Spinal cord (tissue), 10 donors: ENCODE measurements around the gene PRELP. TPM values are rescaled to one million over a fixed set of nuclear protein-coding genes. Genes with fewer than 3 reads are reported as not detected.
"Not testable (repeated sequence)": the region's sequence is repeated elsewhere in the genome, so short reads cannot be mapped to it uniquely, and the experiment has no call there.

Experiments
- DNase-seq, 6 donors: peaks; one replicate each; pipeline versions ENCODE4 v3.0.0 to v3.0.0-alpha.2; 2013 to 2015; ENCODE audit warnings: low spot score in 6 of 6, low read depth in 4 of 6
- H3K27ac ChIP-seq: one replicate; pipeline ENCODE4 v1.5.1; 2013; ENCODE audit warnings: low read depth, low read length, control low read depth
- H3K27me3 ChIP-seq: one replicate; pipeline ENCODE4 v1.6.1; 2013; ENCODE audit warnings: low read length; ENCODE audit not compliant: control insufficient read depth, insufficient read depth
- H3K36me3 ChIP-seq: one replicate; pipeline ENCODE4 v1.6.1; 2013; ENCODE audit warnings: low read length; ENCODE audit not compliant: control insufficient read depth, insufficient read depth
- H3K4me1 ChIP-seq: one replicate; pipeline ENCODE4 v1.6.1; 2013; ENCODE audit warnings: low read length; ENCODE audit not compliant: control insufficient read depth, insufficient read depth
- H3K4me3 ChIP-seq: one replicate; pipeline ENCODE4 v1.5.1; 2013; ENCODE audit warnings: low read depth, low read length, control low read depth
- H3K9me3 ChIP-seq: one replicate; pipeline ENCODE4 v1.6.1; 2013; ENCODE audit warnings: low read length; ENCODE audit not compliant: control insufficient read depth, insufficient read depth
- WGBS: methylation state at CpG from one replicate; pipeline ENCODE4 v1.1.5; 2013; ENCODE audit warnings: missing lambda C conversion rate; ENCODE audit not compliant: insufficient coverage; 5-methylcytosine and 5-hydroxymethylcytosine counted together
- polyA plus RNA-seq, 2 donors: library from polyadenylated mRNA; unstranded; fragments of 120-200 nt; gene quantifications; one replicate each; pipeline ENCODE4 v1.2.1, GENCODE V29; 2013; ENCODE audit not compliant: insufficient read length in 2 of 2
- total RNA-seq, 2 donors: library from RNA; depleted of rRNA in 1 of 2; stranded (reverse); fragments of 120-200 nt in 1 of 2; fragments of >200 nt in 1 of 2; gene quantifications; one replicate each; pipeline versions ENCODE4 v1.2.3 to v1.2.4, GENCODE V29; 2013 to 2014
- donor health status: healthy.

PRELP gene
- total and polyA plus RNA-seq, 4 donors: 3.4 to 8.0 (median 4.0) TPM

GRCh38 chr1:203462878-203463277 lies 12.7 kb upstream of the PRELP start:
- peaks cover 42% of the 10 kb centered on the region for H3K4me1 ChIP-seq
- H3K4me3 ChIP-seq: no peak overlapping the region
- peak overlapping the region; percentile 66 for H3K27ac ChIP-seq
- H3K36me3 ChIP-seq: no peaks in the 10 kb centered on the region
- H3K27me3 ChIP-seq: no peaks in the 10 kb centered on the region
- DNase-seq: no peak
- WGBS: no CpG with 5 or more reads among the region's 6 CpGs
- no peaks in the 10 kb centered on the region for H3K9me3 ChIP-seq

GRCh38 chr1:203463469-203464062 lies 12.0 kb upstream of the PRELP start:
- Histone ChIP-seq H3K27me3 (no peaks in the 10 kb centered on the region), H3K4me1 (peaks cover 42% of the 10 kb centered on the region), H3K36me3 (no peaks in the 10 kb centered on the region), H3K27ac (peak overlapping the region; percentile 66), H3K9me3 (no peaks in the 10 kb centered on the region), H3K4me3 (no peak overlapping the region)
- DNase-seq: peak in 2 of 6 donors; percentile 55 to 68
- 53% methylated on average over 2 of the region's 7 CpGs for WGBS

- H3K4me1 ChIP-seq: peaks cover 42% of the 10 kb centered on the region
- H3K27ac ChIP-seq: peak overlapping the region; percentile 87
These were observed 11.4 kb upstream of the PRELP start for GRCh38 chr1:203464226-203464625.

GRCh38 chr1:203464743-203465142 lies 10.9 kb upstream of the PRELP start:
- H3K4me3 ChIP-seq: no peak overlapping the region
- no peaks in the 10 kb centered on the region for H3K9me3 ChIP-seq
- peak overlapping the region; percentile 87 for H3K27ac ChIP-seq
- no peaks in the 10 kb centered on the region for H3K27me3 ChIP-seq
- H3K36me3 ChIP-seq: no peaks in the 10 kb centered on the region
- 90% methylated on average over 3 of the region's 3 CpGs for WGBS
- H3K4me1 ChIP-seq: peaks cover 44% of the 10 kb centered on the region
- no peak for DNase-seq

More at GRCh38 chr1:203464226-203464625, 11.4 kb upstream of the PRELP start:
- no peaks in the 10 kb centered on the region for H3K36me3 ChIP-seq
- no peak overlapping the region for H3K4me3 ChIP-seq
- no peaks in the 10 kb centered on the region for H3K27me3 ChIP-seq
- H3K9me3 ChIP-seq: no peaks in the 10 kb centered on the region
- 61% methylated on average over 2 of the region's 5 CpGs for WGBS
- no peak for DNase-seq

GRCh38 chr1:203465146-203465798 lies 10.3 kb upstream of the PRELP start:
- H3K4me3 ChIP-seq: no peak overlapping the region
- H3K27me3 ChIP-seq: no peaks in the 10 kb centered on the region
- H3K9me3 ChIP-seq: no peaks in the 10 kb centered on the region
- DNase-seq: peak in 1 of 6 donors; percentile 49
- H3K27ac ChIP-seq: peak overlapping the region; percentile 87
- H3K36me3 ChIP-seq: no peaks in the 10 kb centered on the region
- WGBS: 74% methylated on average over 11 of the region's 11 CpGs
- H3K4me1 ChIP-seq: peaks cover 49% of the 10 kb centered on the region

GRCh38 chr1:203465948-203466347 lies 9.7 kb upstream of the PRELP start:
- Histone ChIP-seq H3K27me3 (no peaks in the 10 kb centered on the region), H3K36me3 (no peaks in the 10 kb centered on the region), H3K4me3 (no peak overlapping the region), H3K27ac (peak overlapping the region; percentile 87), H3K9me3 (no peaks in the 10 kb centered on the region), H3K4me1 (peaks cover 54% of the 10 kb centered on the region)
- WGBS: 14% methylated on average over 5 of the region's 7 CpGs
- peak in 2 of 6 donors; percentile 38 to 80 for DNase-seq

- Histone ChIP-seq H3K27ac (peak overlapping the region; percentile 61), H3K4me1 (peaks cover 58% of the 10 kb centered on the region)
- not testable (repeated sequence) for DNase-seq, H3K9me3 ChIP-seq, H3K27me3 ChIP-seq, H3K36me3 ChIP-seq, H3K4me3 ChIP-seq
- 84% methylated on average over 10 of the region's 13 CpGs for WGBS
These were observed 8.6 kb upstream of the PRELP start for GRCh38 chr1:203466906-203467549.

GRCh38 chr1:203467550-203467921 lies 8.1 kb upstream of the PRELP start:
- H3K27ac ChIP-seq: peak overlapping the region; percentile 61
- H3K4me1 ChIP-seq: peaks cover 62% of the 10 kb centered on the region
- no peak for DNase-seq
- H3K4me3 ChIP-seq: no peak overlapping the region
- H3K9me3 ChIP-seq: no peaks in the 10 kb centered on the region
- no peaks in the 10 kb centered on the region for H3K36me3 ChIP-seq
- whole genome bisulfite sequencing: 76% methylated on average over 8 of the region's 9 CpGs
- no peaks in the 10 kb centered on the region for H3K27me3 ChIP-seq

GRCh38 chr1:203468326-203468725 lies 7.3 kb upstream of the PRELP start:
- DNase-seq: no peak
- H3K27ac ChIP-seq: no peak overlapping the region
- H3K27me3 ChIP-seq: no peaks in the 10 kb centered on the region
- WGBS: 91% methylated on average over 2 of the region's 2 CpGs
- H3K9me3 ChIP-seq: no peaks in the 10 kb centered on the region
- no peaks in the 10 kb centered on the region for H3K36me3 ChIP-seq
- H3K4me1 ChIP-seq: peaks cover 60% of the 10 kb centered on the region
- H3K4me3 ChIP-seq: no peak overlapping the region
